NCI-H1092 (cell line): Measurements from ENCODE around the gene C17orf67.
"Not testable (repeated sequence)": the region's sequence is repeated elsewhere in the genome, so short reads cannot be mapped to it uniquely, and the experiment has no call there.

Experiments
- DNase-seq: peaks from one replicate; lab custom pipeline; 2025; lab: John Stamatoyannopoulos, UW

C17orf67 gene

GRCh38 chr17:56773124-56773523 lies 60.6 kb downstream of the C17orf67 start:
- no peak for DNase-seq

DNA sequence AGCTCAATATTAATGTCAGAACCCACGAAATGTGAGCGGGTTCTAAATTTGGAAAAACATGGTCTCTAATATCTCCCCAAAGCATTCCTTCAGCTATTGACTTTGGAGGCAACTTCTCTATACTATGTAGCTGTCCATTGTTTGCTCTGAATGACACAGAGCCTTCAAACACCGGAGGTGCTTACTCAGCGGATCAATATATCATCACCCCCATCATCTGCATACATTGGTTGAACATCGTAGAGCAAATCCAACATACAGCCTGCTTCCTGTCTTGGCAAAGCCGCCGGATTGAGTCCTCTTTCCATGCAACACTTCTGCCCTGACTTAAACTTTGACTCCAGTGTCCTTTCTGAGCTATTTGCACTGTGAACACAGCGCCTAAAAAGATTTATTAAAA lies 61.3 kb downstream of the C17orf67 start:
- DNase-seq: no peak

- DNase-seq: no peak
Observed at GRCh38 chr17:56771975-56772374, 61.7 kb downstream of the C17orf67 start.

- DNase-seq: no peak
Observed at GRCh38 chr17:56771563-56771962, 62.2 kb downstream of the C17orf67 start.

- DNase-seq: no peak
Observed at GRCh38 chr17:56770427-56770826, 63.3 kb downstream of the C17orf67 start.

DNA sequence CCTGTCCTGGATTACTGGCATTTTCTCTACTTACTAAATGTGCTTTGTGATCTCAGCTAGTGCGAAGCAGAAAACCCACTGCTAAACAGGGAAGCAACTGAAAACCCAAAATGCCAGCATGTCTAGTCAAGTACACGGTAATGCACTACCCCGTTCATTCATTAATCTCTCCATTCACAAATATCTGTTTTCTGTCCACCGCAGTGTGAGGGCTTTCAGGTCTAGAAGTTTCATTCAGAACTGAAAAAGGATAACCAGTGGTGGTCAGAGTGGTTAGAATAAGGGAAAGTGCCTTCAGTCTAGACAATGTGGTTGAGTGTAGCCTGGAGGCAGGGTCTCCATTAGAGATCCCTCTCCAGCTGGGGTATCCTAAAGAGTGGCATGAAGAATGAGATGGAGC lies 68.3 kb downstream of the C17orf67 start:
- no peak for DNase-seq

- no peak for DNase-seq
Observed at GRCh38 chr17:56762988-56763387, 70.7 kb downstream of the C17orf67 start.

DNA sequence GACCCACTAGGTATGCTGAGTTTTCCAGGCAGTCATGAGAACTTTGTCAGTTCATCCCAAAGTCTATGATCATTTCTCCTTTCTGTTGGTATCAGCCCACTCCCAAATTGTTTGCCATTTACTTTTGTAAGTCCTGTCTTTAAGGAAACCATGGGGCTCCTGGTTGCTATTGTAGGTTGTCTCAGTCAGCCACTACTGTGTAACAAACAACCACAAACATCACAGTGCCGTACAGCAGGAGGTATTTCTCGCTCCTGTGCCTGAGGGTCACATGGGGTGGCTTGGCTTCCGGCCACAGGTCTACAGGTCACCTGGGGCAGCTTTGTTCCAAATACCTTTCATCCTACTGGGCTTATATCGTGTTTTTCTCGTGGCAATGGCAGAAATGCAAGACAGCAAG lies 71.6 kb downstream of the C17orf67 start:
- no peak for DNase-seq

- no peak for DNase-seq
Observed at GRCh38 chr17:56761387-56761786, 72.3 kb downstream of the C17orf67 start.

GRCh38 chr17:56757611-56758010 lies 76.1 kb downstream of the C17orf67 start:
- not testable (repeated sequence) for DNase-seq

GRCh38 chr17:56756536-56756935 lies 77.2 kb downstream of the C17orf67 start:
- DNase-seq: no peak

DNA sequence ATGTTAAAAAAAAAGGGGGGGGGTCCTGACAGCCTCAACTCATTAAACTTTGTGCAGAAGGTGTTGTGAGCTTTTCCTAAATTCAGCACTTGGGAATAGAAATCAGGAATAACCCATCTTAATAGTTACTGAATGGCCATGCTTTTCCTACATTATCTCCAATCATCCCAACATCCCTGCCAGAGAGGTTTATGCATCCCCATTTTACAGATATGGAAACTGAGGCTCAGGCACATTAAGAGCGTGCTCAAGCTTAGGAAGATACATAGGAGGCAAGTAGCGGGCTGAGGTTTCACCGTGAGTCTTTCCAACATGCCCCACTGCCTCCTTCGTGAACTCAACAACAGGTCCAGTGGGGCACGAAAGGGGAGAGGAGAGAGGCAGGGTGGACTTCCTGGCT lies 78.4 kb downstream of the C17orf67 start:
- no peak for DNase-seq

- DNase-seq: no peak
Observed at GRCh38 chr17:56754523-56755208, 79.1 kb downstream of the C17orf67 start.

- no peak for DNase-seq
Observed at GRCh38 chr17:56752263-56752836, 81.4 kb downstream of the C17orf67 start.

- no peak for DNase-seq
Observed at GRCh38 chr17:56751145-56751738, 82.5 kb downstream of the C17orf67 start.

- no peak for DNase-seq
Observed at GRCh38 chr17:56744721-56745120, 89.0 kb downstream of the C17orf67 start.

- DNase-seq: no peak
Observed at GRCh38 chr17:56742601-56743000, 91.1 kb downstream of the C17orf67 start.
